Endothelial cell of umbilical vein (primary cell): Measurements from ENCODE around the gene CD276. TPM values are rescaled to one million over a fixed set of nuclear protein-coding genes. Genes with fewer than 3 reads are reported as not detected.

Experiments used
- BruUV-seq: library from RNA; stranded (reverse); fragments of 400-500 nt; replicated peaks from 2 replicates; lab custom pipeline; 2021; lab: Mats Ljungman, UMichigan
- CTCF ChIA-PET: fragments of 300-600, 350-600 bp; sonication (Branson Sonifier 250); formaldehyde crosslinking; loops from one replicate; lab custom pipeline; 2021; ENCODE audit warnings: antibody characterized with exemption, inconsistent platforms; lab: Charles Lee
- POLR2A ChIA-PET: fragments of 300-600, 350-600 bp; sonication (Branson Sonifier 250); formaldehyde crosslinking; loops from one replicate; lab custom pipeline; 2021; ENCODE audit warnings: antibody characterized with exemption, inconsistent platforms; lab: Charles Lee
- DNase-seq: peaks from one replicate; pipeline ENCODE4 v3.0.0-alpha.2; 2011; ENCODE audit warnings: low read depth, low spot score
- FAIRE-seq: peaks from 2 replicates; lab custom pipeline; 2011; peaks lifted over from hg19 to GRCh38; lab: Jason Lieb, UNC
- H2AFZ ChIP-seq: 2 replicates; pipeline ENCODE4 v1.6.0; 2012; ENCODE audit warnings: low read depth, low read length, control low read depth, inconsistent platforms
- H3K27ac ChIP-seq: 2 replicates; pipeline ENCODE4 v1.5.1; 2011; ENCODE audit warnings: low read depth, mild to moderate bottlenecking, control low read depth, low read length, moderate library complexity; ENCODE audit not compliant: insufficient read depth
- H3K27me3 ChIP-seq, 2 experiments: 2 replicates each; pipeline versions ENCODE4 v1.6.0 to v1.6.1; 2011; ENCODE audit warnings: low read length in 2 of 2, mixed read lengths in 1 of 2; ENCODE audit not compliant: control insufficient read depth in 2 of 2, insufficient read depth in 2 of 2
- H3K36me3 ChIP-seq, 2 experiments: 2 replicates in 1 of 2; 3 replicates in 1 of 2; pipeline ENCODE4 v1.5.1; 2011; ENCODE audit warnings: low read length in 2 of 2, mild to moderate bottlenecking in 1 of 2, moderate library complexity in 1 of 2; ENCODE audit not compliant: control insufficient read depth in 2 of 2, insufficient read depth in 2 of 2; ENCODE audit errors: extremely low read depth in 1 of 2
- H3K4me1 ChIP-seq: 3 replicates; pipeline ENCODE4 v1.5.1; 2011; ENCODE audit warnings: mild to moderate bottlenecking, low read length; ENCODE audit not compliant: control insufficient read depth, insufficient read depth; ENCODE audit errors: extremely low read depth
- H3K4me2 ChIP-seq: 2 replicates; pipeline ENCODE4 v1.6.1; 2011; ENCODE audit warnings: low read length, control low read depth, mixed read lengths; ENCODE audit not compliant: insufficient read depth
- H3K4me3 ChIP-seq, 3 experiments: fragments of 200-600 bp in 1 of 3; sonication (generic), shearing (Covaris generic) in 1 of 3; replicated peaks in 1 of 3; 2 replicates each; pipeline ENCODE4 v1.5.1; 2011 to 2016; ENCODE audit warnings: control low read depth in 3 of 3, low read length in 3 of 3, mild to moderate bottlenecking in 2 of 3, inconsistent platforms in 1 of 3, low read depth in 1 of 3, moderate library complexity in 1 of 3; ENCODE audit not compliant: insufficient read depth in 1 of 3
- H3K79me2 ChIP-seq: 2 replicates; pipeline ENCODE4 v1.6.0; 2012; ENCODE audit warnings: low read length, inconsistent platforms; ENCODE audit not compliant: control insufficient read depth, insufficient read depth
- H3K9ac ChIP-seq: replicated peaks from 2 replicates; pipeline ENCODE3; 2011; ENCODE audit warnings: low read length, control low read depth; ENCODE audit not compliant: insufficient read depth; ENCODE audit errors: extremely low read depth
- H3K9me1 ChIP-seq: replicated peaks from 3 replicates; pipeline ENCODE4 v1.6.0; 2011; ENCODE audit warnings: mild to moderate bottlenecking, low read length; ENCODE audit not compliant: control insufficient read depth, insufficient read depth; ENCODE audit errors: extremely low read depth
- H3K9me3 ChIP-seq: replicated peaks from 2 replicates; pipeline ENCODE4 v1.5.1; 2012; ENCODE audit warnings: low read length, inconsistent platforms; ENCODE audit not compliant: control insufficient read depth, insufficient read depth
- H4K20me1 ChIP-seq: replicated peaks from 2 replicates; pipeline ENCODE3; 2011; ENCODE audit warnings: mild to moderate bottlenecking, low read length; ENCODE audit not compliant: control insufficient read depth, insufficient read depth; ENCODE audit errors: extremely low read depth
- CTCF ChIP-seq, 2 donors: IDR thresholded peaks; 1 replicate in 1 of 2; 2 replicates in 1 of 2; pipeline ENCODE4 v1.5.1; 2011; ENCODE audit warnings: low read length in 2 of 2, mild to moderate bottlenecking in 2 of 2, moderate library complexity in 2 of 2, control low read depth in 1 of 2, inconsistent platforms in 1 of 2, low read depth in 1 of 2; ENCODE audit not compliant: insufficient read depth in 1 of 2; ENCODE audit errors: extremely low read depth in 1 of 2
- EZH2 ChIP-seq: IDR thresholded peaks from 2 replicates; pipeline ENCODE4 v1.6.1; 2012; ENCODE audit warnings: borderline replicate concordance, low read depth, mild to moderate bottlenecking, moderate library complexity, low read length, inconsistent platforms; ENCODE audit not compliant: severe bottlenecking
- FOS ChIP-seq: IDR thresholded peaks from 2 replicates; pipeline ENCODE4 v1.6.1; 2011; ENCODE audit warnings: mild to moderate bottlenecking, low read length, moderate library complexity, borderline replicate concordance; ENCODE audit not compliant: insufficient read depth
- GATA2 ChIP-seq: IDR thresholded peaks from 2 replicates; pipeline ENCODE4 v1.7.0; 2011; ENCODE audit warnings: low read depth, mild to moderate bottlenecking, moderate library complexity, mixed read lengths, low read length; ENCODE audit not compliant: insufficient read length, insufficient read depth
- JUN ChIP-seq: IDR thresholded peaks from 2 replicates; pipeline ENCODE4 v1.6.1; 2011; ENCODE audit warnings: borderline replicate concordance, low read depth; ENCODE audit not compliant: insufficient read length, insufficient read depth
- MAX ChIP-seq: IDR thresholded peaks from 2 replicates; pipeline ENCODE4 v1.6.1; 2011; ENCODE audit not compliant: insufficient read depth, insufficient read length
- MYC ChIP-seq: IDR thresholded peaks from one replicate; pipeline ENCODE4 v1.6.1; 2011; ENCODE audit warnings: mild to moderate bottlenecking, low read depth, low read length
- POLR2A ChIP-seq: IDR thresholded peaks from 2 replicates; pipeline ENCODE4 v1.6.1; 2012; ENCODE audit warnings: low read depth, mild to moderate bottlenecking, control low read depth, low read length
- POLR2AphosphoS5 ChIP-seq: IDR thresholded peaks from 2 replicates; pipeline ENCODE4 v1.6.1; 2012; ENCODE audit warnings: low read depth, mild to moderate bottlenecking, control low read depth, low read length, moderate library complexity; ENCODE audit not compliant: insufficient read depth
- dilution Hi-C: fragments of 300-500 bp; cut with MboI; formaldehyde crosslinking; loops from one replicate; pipeline ENCODE4 v1.15.0; 2019; ENCODE audit warnings: low sequenced_read_pairs; ENCODE audit not compliant: extremely low pct_ligation_motif_present
- intact Hi-C: fragments of 100-400 bp; cut with micrococcal nuclease; formaldehyde crosslinking; loops from one replicate; pipeline ENCODE4 v1.10.0; 2022
- polyA plus RNA-seq, 4 experiments: library from polyadenylated mRNA; depleted of rRNA in 3 of 4; stranded (reverse) in 3 of 4; unstranded in 1 of 4; fragments of >200 nt; gene quantifications; 2 replicates each; pipeline versions ENCODE4 v1.2.1 to v1.2.3, GENCODE V29; 2011 to 2012; ENCODE audit warnings: missing spikeins in 1 of 4
- total RNA-seq: library from RNA; stranded (reverse); gene quantifications from 2 replicates; pipeline ENCODE4 v1.2.3, GENCODE V29; 2021

CD276 gene
- total and polyA plus RNA-seq, 2 donors (not counting 3 experiments of a cell fraction or from before 2014, with no cell fraction given), result 73.6 to 85.7 TPM

- no peak for FAIRE-seq
- Histone ChIP-seq H3K4me2 (no peak overlapping the region), H3K79me2 (no peaks in the 10 kb centered on the region), H3K4me3 (no peak overlapping the region), H3K27me3 (peaks cover 0 to 2% of the 10 kb centered on the region in 2 experiments), H3K36me3 (peaks cover 0 to 4% of the 10 kb centered on the region in 2 experiments), H3K27ac (no peak overlapping the region), H2AFZ (no peak overlapping the region), H3K9ac (no peak overlapping the region), H3K9me1 (no peaks in the 10 kb centered on the region), H3K9me3 (no peaks in the 10 kb centered on the region), H3K4me1 (peaks cover 4% of the 10 kb centered on the region), H4K20me1 (no peaks in the 10 kb centered on the region)
- ChIA-PET POLR2A (no interaction called here), CTCF (interaction anchor here (1.3 to 2.1 kb wide), 2 partner anchors 10 to 16 kb away, joined by 3 to 7 read pairs; no protein-coding TSS in a partner anchor)
- TF ChIP-seq GATA2 (no peak), FOS (no peak), POLR2A (no peak), MYC (no peak), CTCF (IDR thresholded peaks at IDR 0.05; ENCODE audit: extremely low read depth in 1 of 2, insufficient read depth in 1 of 2, low read depth in 1 of 2, low read length in 2 of 2) (no peak), MAX (no peak), EZH2 (no peak), JUN (no peak), POLR2AphosphoS5 (no peak)
- intact Hi-C loops (no loop called here), dilution Hi-C loops (no loop called here)
- no TSS peak for BruUV-seq
- DNase-seq, result no peak
Observed at GRCh38 chr15:73715417-73715816, 31.2 kb downstream of the CD276 start.
